SU-DHL-6 (cell line): ENCODE results near the gene OSBP2.

ENCODE experiments used
- H2AFZ ChIP-seq: fragments of 200-600 bp; sonication (generic); 2 replicates; pipeline ENCODE4 v1.6.1; 2014; ENCODE audit warnings: low read depth, mild to moderate bottlenecking, moderate library complexity, mixed read lengths, antibody characterized with exemption, low read length; ENCODE audit not compliant: severe bottlenecking
- H3F3A ChIP-seq: fragments of 200-600 bp; shearing (Covaris generic); 2 replicates; pipeline ENCODE4 v1.6.0; 2016; ENCODE audit warnings: antibody characterized with exemption, mild to moderate bottlenecking; ENCODE audit not compliant: insufficient read depth
- H3K27ac ChIP-seq: fragments of 200-600 bp; sonication (generic); 2 replicates; pipeline ENCODE4 v1.5.1; 2016; ENCODE audit warnings: low read depth, mild to moderate bottlenecking, low read length, moderate library complexity, mixed read lengths
- H3K27me3 ChIP-seq: fragments of 200-600 bp; sonication (generic), shearing (Covaris generic); 2 replicates; pipeline ENCODE4 v1.6.0; 2014; ENCODE audit warnings: mild to moderate bottlenecking, low read length
- H3K36me3 ChIP-seq: fragments of 200-600 bp; sonication (generic); 2 replicates; pipeline ENCODE4 v1.6.1; 2014; ENCODE audit warnings: mild to moderate bottlenecking, low read length, mixed read lengths
- H3K4me2 ChIP-seq: fragments of 300-600, 200-600 bp; shearing (Covaris generic), sonication (generic); 2 replicates; pipeline ENCODE4 v1.6.0; 2014; ENCODE audit warnings: low read length, low read depth, mild to moderate bottlenecking; ENCODE audit not compliant: poor library complexity, severe bottlenecking
- H3K4me3 ChIP-seq: fragments of 200-600 bp; sonication (generic); 2 replicates; pipeline ENCODE4 v1.5.1; 2014; ENCODE audit warnings: antibody characterized with exemption, low read length, mild to moderate bottlenecking, mixed read lengths; ENCODE audit not compliant: insufficient read depth, poor library complexity, severe bottlenecking
- H3K79me2 ChIP-seq: fragments of 200-600 bp; sonication (generic); 2 replicates; pipeline ENCODE4 v1.6.1; 2014; ENCODE audit warnings: mild to moderate bottlenecking, low read length, moderate library complexity; ENCODE audit not compliant: insufficient read depth
- H3K9ac ChIP-seq: fragments of 200-600 bp; sonication (generic); 2 replicates; pipeline ENCODE4 v1.7.0; 2014; ENCODE audit warnings: mild to moderate bottlenecking, low read length
- H3K9me2 ChIP-seq: fragments of 200-600 bp; sonication (generic); replicated peaks from 2 replicates; pipeline ENCODE4 v1.6.1; 2014; ENCODE audit warnings: low read length; ENCODE audit not compliant: insufficient read depth
- H3K9me3 ChIP-seq: fragments of 200-600 bp; sonication (generic); 2 replicates; pipeline ENCODE4 v1.6.1; 2014; ENCODE audit warnings: low read length, mixed read lengths; ENCODE audit not compliant: insufficient read depth
- H4K20me1 ChIP-seq: fragments of 200-600 bp; sonication (generic); 2 replicates; pipeline ENCODE4 v1.6.1; 2014; ENCODE audit warnings: low read depth, mild to moderate bottlenecking, antibody characterized with exemption, low read length, moderate library complexity, mixed read lengths
- EZH2phosphoT487 ChIP-seq: fragments of 200-600 bp; sonication (generic), shearing (Covaris generic); conservative IDR thresholded peaks from 2 replicates; pipeline ENCODE4 v1.6.1; 2018; ENCODE audit warnings: mild to moderate bottlenecking, antibody characterized with exemption, low read length, moderate library complexity, mixed read lengths
- TF ChIP-seq, protein P1 (sequence below): fragments of 200-600 bp; sonication (generic); IDR thresholded peaks from one replicate; pipeline ENCODE4 v1.5.1; 2017; ENCODE audit warnings: antibody characterized with exemption, mild to moderate bottlenecking, low read length, moderate library complexity; ENCODE audit not compliant: insufficient read depth, poor library complexity, severe bottlenecking

Gene OSBP2

DNA sequence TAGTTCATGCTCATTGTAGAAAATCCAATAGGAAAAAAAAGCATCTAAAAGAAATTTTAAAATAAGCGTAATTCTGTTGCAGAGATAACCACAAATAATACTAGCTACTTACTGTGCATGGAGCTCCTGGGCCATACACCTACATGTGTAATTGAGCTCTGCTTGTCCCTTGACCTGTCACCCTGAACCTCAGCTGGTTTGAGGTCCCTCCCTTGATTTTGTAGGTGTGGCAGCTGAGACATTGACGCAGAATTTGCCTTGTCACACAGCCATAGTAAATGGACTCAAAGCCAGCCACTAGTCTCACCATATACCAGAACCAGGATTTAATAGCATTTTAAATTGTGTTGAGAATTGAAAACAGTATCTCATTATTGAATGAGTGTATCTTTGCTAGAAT is 138.6 kb downstream of the OSBP2 start:
- Histone ChIP-seq H3K27ac (no peak overlapping the region), H3K36me3 (no peaks in the 10 kb centered on the region), H3K9me2 (no peaks in the 10 kb centered on the region), H3K27me3 (no peaks in the 10 kb centered on the region), H3K4me2 (no peak overlapping the region), H3K79me2 (no peaks in the 10 kb centered on the region), H3K4me3 (no peak overlapping the region), H2AFZ (no peak overlapping the region), H3F3A (no peaks in the 10 kb centered on the region), H3K9ac (no peak overlapping the region), H3K9me3 (no peaks in the 10 kb centered on the region), H4K20me1 (no peaks in the 10 kb centered on the region)
- no peak for TF ChIP-seq EZH2phosphoT487
- TF ChIP-seq, protein P1, sequence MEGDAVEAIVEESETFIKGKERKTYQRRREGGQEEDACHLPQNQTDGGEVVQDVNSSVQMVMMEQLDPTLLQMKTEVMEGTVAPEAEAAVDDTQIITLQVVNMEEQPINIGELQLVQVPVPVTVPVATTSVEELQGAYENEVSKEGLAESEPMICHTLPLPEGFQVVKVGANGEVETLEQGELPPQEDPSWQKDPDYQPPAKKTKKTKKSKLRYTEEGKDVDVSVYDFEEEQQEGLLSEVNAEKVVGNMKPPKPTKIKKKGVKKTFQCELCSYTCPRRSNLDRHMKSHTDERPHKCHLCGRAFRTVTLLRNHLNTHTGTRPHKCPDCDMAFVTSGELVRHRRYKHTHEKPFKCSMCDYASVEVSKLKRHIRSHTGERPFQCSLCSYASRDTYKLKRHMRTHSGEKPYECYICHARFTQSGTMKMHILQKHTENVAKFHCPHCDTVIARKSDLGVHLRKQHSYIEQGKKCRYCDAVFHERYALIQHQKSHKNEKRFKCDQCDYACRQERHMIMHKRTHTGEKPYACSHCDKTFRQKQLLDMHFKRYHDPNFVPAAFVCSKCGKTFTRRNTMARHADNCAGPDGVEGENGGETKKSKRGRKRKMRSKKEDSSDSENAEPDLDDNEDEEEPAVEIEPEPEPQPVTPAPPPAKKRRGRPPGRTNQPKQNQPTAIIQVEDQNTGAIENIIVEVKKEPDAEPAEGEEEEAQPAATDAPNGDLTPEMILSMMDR: no peak

DNA sequence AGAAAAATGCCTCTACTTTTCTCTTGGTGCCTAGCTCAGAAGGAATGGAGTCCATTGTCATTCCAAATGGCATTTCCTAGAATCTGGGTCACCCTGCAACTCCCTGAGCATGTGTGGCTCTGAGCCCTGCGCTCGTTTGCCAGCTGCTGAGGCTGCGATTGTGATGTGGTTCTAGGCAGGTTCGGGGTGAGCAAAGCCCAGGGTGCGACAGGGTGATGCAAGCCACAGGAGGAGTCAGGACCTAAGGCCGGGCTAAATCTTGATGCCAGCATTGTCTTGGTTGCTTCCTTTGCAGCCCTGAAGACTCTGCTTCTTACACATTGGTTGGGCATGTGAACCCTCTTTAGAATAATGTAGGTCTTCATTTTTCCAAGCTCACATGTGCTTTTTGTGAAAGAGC is 142.9 kb downstream of the OSBP2 start:
- Histone ChIP-seq H3K4me2 (no peak overlapping the region), H3K9ac (no peak overlapping the region), H2AFZ (no peak overlapping the region), H3K27ac (no peak overlapping the region), H4K20me1 (no peaks in the 10 kb centered on the region), H3F3A (no peaks in the 10 kb centered on the region), H3K36me3 (no peaks in the 10 kb centered on the region), H3K27me3 (no peaks in the 10 kb centered on the region), H3K79me2 (no peaks in the 10 kb centered on the region), H3K9me2 (no peaks in the 10 kb centered on the region), H3K4me3 (no peak overlapping the region), H3K9me3 (no peaks in the 10 kb centered on the region)
- no peak for TF ChIP-seq EZH2phosphoT487
- TF ChIP-seq, protein P1: no peak

DNA sequence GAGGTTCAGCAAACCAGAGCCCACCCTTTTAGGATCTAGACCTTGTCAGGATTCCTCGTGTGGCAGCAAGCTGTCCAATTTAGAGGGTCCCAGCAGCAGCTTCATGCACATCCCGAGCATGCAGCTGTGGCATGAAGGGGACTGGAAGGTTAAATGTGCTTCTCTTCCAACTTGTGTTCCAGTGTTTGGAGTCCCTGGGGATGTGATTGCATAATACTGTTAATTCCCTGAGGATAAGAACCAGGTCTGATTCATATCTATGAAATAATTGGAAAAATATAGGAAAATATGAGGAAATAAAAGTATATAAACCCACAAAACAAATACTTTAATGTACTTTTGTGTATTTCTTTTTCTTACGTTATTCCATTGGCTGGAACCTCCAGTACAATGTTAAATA is 143.4 kb downstream of the OSBP2 start:
- Histone ChIP-seq H3K36me3 (no peaks in the 10 kb centered on the region), H3K4me3 (no peak overlapping the region), H3K9ac (no peak overlapping the region), H3F3A (no peaks in the 10 kb centered on the region), H3K9me3 (no peaks in the 10 kb centered on the region), H3K79me2 (no peaks in the 10 kb centered on the region), H4K20me1 (no peaks in the 10 kb centered on the region), H3K4me2 (no peak overlapping the region), H2AFZ (no peak overlapping the region), H3K9me2 (no peaks in the 10 kb centered on the region), H3K27me3 (no peaks in the 10 kb centered on the region), H3K27ac (no peak overlapping the region)
- TF ChIP-seq, protein P1: no peak
- no peak for TF ChIP-seq EZH2phosphoT487

DNA sequence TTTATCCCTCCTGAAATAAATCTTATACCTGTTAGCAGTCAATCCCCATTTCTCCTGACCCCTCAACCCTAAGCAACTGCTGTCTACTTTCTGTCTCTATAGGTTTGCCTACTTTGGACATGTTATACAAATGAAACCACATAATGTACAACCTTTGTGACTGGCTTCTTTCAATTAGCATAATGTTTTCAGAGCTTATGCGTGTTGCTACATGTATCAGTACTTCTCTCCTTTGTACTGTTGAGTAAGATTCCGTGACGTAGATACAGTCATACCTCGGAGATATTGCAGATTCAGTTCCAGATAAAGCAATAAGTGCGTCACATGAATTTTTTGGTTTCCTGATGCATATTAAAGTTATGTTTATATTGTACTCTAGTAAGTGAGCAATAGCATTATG is 146.6 kb downstream of the OSBP2 start:
- Histone ChIP-seq H3F3A (no peaks in the 10 kb centered on the region), H3K4me2 (no peak overlapping the region), H3K9ac (no peak overlapping the region), H3K27ac (no peak overlapping the region), H3K79me2 (no peaks in the 10 kb centered on the region), H4K20me1 (no peaks in the 10 kb centered on the region), H3K27me3 (no peaks in the 10 kb centered on the region), H3K36me3 (no peaks in the 10 kb centered on the region), H3K4me3 (no peak overlapping the region), H3K9me2 (no peaks in the 10 kb centered on the region), H2AFZ (no peak overlapping the region), H3K9me3 (no peaks in the 10 kb centered on the region)
- no peak for TF ChIP-seq EZH2phosphoT487
- TF ChIP-seq, protein P1: no peak
